ENCODE measurements around the gene SNX21.

Gene SNX21

GRCh38 chr20:45880988-45881788, 47.6 kb downstream of the SNX21 start, which contains the start of gene ZSWIM1:
Gene ZSWIM1 (plus strand): TSS chr20:45881227. CDS start chr20:45882593, 1,366 bp downstream.
- peak; percentile 99 for DNase-seq (ENCODE audit: low spot score)

- no peak for DNase-seq (ENCODE audit: low spot score)
Observed at GRCh38 chr20:45882469-45883099, 49.0 kb downstream of the SNX21 start.

- no peak for DNase-seq (ENCODE audit: low spot score)
Observed at GRCh38 chr20:45883100-45883469, 49.5 kb downstream of the SNX21 start.

- no peak for DNase-seq (ENCODE audit: low spot score)
Observed at GRCh38 chr20:45886590-45887345, 53.2 kb downstream of the SNX21 start.

- DNase-seq (ENCODE audit: low spot score): no peak
Observed at GRCh38 chr20:45887346-45887715, 53.7 kb downstream of the SNX21 start, which contains the start of gene SPATA25. Gene SPATA25 (minus strand): TSS chr20:45887622. CDS start chr20:45887590, 32 bp downstream.

GRCh38 chr20:45888681-45889080, 55.1 kb downstream of the SNX21 start:
- DNase-seq (ENCODE audit: low spot score): no peak

GRCh38 chr20:45890077-45890984, 56.7 kb downstream of the SNX21 start:
- no peak for DNase-seq (ENCODE audit: low spot score)

- DNase-seq (ENCODE audit: low spot score): peak; percentile 96
Observed at GRCh38 chr20:45890985-45891983, 57.7 kb downstream of the SNX21 start, which contains the start of the genes CTSA and NEURL2. Gene CTSA (plus strand): TSS chr20:45891335. CDS start chr20:45891569, 234 bp downstream. Gene NEURL2 (minus strand): TSS chr20:45891208. CDS start chr20:45890991, 217 bp downstream.

GRCh38 chr20:45892049-45892825, 58.6 kb downstream of the SNX21 start:
- DNase-seq (ENCODE audit: low spot score): peak; percentile 75

Data from RKO (cell line).